ENCODE data around the gene HACE1.

The HACE1 gene

DNA sequence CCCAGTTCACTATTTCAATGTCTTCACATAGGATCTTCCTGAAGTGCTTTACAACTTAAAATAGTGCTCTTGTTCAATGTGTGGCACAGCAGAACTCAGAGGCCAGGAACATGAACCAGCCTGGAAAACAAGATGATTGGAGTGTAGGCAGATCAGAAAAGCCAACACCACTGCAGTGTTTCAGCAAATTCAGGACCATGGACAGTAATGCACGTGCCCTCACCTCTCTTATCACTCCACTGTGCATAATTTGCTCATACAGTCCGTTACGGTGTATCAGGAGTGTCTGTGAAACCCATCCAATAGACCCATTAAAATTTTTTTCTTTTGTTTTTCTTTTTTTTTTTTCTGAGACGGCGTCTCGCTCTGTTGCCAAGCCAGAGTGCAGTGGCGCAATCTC, 27.6 kb upstream of the HACE1 start:
- no peak overlapping the region for H3K4me3 ChIP-seq (replicated peaks; ENCODE audit: low read depth, low read length)
- TF ChIP-seq, protein P1, sequence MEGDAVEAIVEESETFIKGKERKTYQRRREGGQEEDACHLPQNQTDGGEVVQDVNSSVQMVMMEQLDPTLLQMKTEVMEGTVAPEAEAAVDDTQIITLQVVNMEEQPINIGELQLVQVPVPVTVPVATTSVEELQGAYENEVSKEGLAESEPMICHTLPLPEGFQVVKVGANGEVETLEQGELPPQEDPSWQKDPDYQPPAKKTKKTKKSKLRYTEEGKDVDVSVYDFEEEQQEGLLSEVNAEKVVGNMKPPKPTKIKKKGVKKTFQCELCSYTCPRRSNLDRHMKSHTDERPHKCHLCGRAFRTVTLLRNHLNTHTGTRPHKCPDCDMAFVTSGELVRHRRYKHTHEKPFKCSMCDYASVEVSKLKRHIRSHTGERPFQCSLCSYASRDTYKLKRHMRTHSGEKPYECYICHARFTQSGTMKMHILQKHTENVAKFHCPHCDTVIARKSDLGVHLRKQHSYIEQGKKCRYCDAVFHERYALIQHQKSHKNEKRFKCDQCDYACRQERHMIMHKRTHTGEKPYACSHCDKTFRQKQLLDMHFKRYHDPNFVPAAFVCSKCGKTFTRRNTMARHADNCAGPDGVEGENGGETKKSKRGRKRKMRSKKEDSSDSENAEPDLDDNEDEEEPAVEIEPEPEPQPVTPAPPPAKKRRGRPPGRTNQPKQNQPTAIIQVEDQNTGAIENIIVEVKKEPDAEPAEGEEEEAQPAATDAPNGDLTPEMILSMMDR (IDR thresholded peaks at IDR 0.05; ENCODE audit: low read length, missing control alignments), result no peak
- DNase-seq (ENCODE audit: low read depth), result peak; percentile 49

DNA sequence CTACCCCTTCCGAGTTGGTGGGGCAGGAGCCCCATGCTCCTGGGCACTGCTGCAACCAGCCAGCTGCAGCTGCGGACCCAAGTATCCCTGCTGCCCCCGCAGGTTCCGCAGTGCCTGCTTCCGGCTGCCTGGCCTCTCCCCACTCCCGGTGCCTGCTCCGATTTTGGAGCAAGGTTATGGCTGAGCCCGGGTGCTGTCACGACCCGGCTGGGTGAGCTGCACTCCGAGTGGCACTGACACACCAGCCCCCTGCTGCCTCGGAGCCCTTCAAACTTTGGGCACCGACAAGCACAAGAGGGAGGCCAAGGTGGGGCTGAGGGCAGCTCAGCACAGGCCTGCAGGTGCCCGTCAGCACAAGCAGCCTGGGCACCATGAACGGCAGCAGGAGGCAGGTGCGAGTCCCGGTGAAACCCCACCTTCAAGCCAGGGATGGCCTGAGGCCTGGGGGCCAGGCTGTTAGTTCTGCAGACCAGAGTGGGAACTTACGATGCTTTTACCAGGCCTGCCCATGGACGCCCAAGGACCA, 25.9 kb upstream of the HACE1 start:
- no peak overlapping the region for H3K4me3 ChIP-seq (replicated peaks; ENCODE audit: low read depth, low read length)
- TF ChIP-seq, protein P1 (IDR thresholded peaks at IDR 0.05; ENCODE audit: low read length, missing control alignments), result no peak
- no peak for DNase-seq (ENCODE audit: low read depth)

DNA sequence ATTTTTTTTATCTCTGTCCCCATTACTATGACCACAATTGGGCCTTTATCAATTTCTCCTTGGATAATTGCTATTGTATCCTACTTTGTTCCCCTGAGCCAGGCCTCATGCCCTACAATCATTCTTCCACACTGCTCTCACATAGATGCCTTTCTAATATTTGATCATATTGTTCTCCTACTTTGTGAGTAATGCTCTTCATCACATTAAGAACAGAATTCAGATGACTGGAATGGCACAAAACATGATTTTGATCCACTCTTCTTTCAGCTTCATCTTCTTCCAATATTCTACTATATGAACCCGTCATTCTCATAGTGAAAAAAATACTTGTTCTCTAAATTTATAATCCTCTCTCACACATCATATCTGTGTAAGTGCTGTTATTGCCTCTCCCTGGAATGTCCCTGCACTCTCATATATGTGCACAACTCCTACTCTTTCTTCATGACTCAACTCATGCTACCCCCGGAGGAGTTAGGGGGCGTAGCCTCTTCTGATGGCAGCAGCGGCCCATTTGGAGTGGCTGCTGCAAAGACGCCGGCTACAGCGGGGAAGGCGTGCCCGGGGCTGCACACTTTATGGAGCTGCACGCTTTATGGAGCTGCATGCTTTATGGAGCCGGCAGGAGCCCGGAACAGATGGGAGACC, 25.3 kb upstream of the HACE1 start:
- TF ChIP-seq, protein P1 (IDR thresholded peaks at IDR 0.05; ENCODE audit: low read length, missing control alignments), result no peak
- DNase-seq (ENCODE audit: low read depth), result no peak

DNA sequence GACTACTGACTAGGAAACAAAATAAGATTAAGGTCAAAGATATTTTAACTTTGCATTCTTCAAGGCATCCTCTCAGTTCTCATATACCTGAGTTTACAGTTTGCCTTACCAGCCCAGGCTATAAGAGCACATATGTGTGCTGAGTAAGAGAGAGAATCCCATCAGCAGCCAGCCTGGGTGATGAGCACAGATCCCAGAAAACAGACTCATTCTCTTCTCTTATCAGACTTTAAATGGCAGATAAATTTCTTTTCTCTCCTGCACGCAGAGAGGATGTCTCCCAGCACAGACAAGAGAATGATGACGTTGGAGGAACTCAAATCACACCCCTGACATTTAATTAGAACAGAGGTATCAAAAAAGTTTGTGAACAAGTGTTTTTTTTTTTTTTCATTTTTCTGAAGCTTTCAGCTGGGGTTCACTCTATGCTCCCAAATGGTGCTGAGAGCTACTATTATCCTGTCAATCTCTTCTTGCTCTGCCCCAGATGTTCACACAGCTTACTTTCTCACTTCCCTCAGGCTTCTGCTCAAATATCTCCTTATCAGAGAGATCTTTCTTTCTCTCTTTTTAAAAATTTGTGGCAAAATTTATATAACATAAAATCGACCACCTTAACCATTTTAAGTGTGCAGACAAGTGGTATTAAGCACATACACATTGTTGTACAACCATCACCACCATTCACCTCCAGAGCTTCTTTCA, 22.4 kb upstream of the HACE1 start:
- no peak for DNase-seq (ENCODE audit: low read depth)
- H3K4me3 ChIP-seq (replicated peaks; ENCODE audit: low read depth, low read length), result no peak overlapping the region
- TF ChIP-seq, protein P1 (IDR thresholded peaks at IDR 0.05; ENCODE audit: low read length, missing control alignments), result no peak

More for the DNA sequence above, 25.3 kb upstream of the HACE1 start:
- no peak overlapping the region for H3K4me3 ChIP-seq (replicated peaks; ENCODE audit: low read depth, low read length)

DNA sequence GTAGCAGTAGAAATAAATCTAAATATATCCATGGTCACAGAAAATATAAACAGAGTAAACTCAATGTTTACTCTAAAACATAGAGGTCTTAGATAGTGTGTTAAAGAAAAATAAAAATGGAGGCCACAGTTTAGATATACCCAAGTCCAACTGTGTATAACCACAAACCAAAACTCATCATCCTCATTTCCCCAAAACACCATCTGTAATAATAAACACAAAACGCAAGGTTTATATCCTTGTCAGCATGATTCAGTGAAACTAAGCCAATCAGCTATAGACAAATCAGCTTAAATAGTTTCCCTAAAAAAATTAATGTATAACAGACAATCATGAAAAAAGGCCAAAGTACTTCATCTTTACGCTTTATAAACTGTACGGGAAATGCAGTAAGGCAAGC, 2.7 kb upstream of the HACE1 start:
- TF ChIP-seq, protein P1 (IDR thresholded peaks at IDR 0.05; ENCODE audit: low read length, missing control alignments), result no peak
- DNase-seq (ENCODE audit: low read depth), result no peak
- H3K4me3 ChIP-seq (replicated peaks; ENCODE audit: low read depth, low read length), result no peak overlapping the region

DNA sequence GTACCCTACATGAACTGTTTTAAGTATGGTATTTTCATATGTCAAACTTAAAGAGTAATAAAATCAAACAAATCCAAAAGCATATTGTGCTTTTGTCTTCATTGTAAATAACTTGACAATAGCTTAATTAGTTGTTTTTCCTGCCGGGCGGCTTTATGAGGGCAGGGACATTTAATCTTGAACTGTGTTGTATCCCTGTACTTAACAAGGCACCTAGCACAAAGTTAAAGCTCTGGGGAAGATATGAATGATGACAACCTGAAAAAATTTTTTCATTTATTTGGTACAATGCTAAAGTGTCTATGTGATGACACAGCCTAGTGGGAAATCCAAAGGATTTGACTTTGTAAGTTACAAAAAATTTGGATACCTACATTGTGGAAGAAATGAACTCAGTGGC, 502 bp upstream of the HACE1 start:
- TF ChIP-seq, protein P1 (IDR thresholded peaks at IDR 0.05; ENCODE audit: low read length, missing control alignments), result no peak
- H3K4me3 ChIP-seq (replicated peaks; ENCODE audit: low read depth, low read length), result peak overlapping the region; percentile 92
- DNase-seq (ENCODE audit: low read depth), result no peak
